Epidermal melanocyte (primary cell): ENCODE data around the gene JARID2.

Experiments used
- DNase-seq: peaks from one replicate; pipeline ENCODE4 v3.0.0; 2011; ENCODE audit warnings: low spot score; ENCODE audit not compliant: insufficient read length

The JARID2 gene

GRCh38 chr6:15561447-15562199, 315.8 kb downstream of the JARID2 start:
- no peak for DNase-seq

GRCh38 chr6:15562977-15563376, 317.1 kb downstream of the JARID2 start:
- DNase-seq: no peak

- DNase-seq: no peak
Measured at GRCh38 chr6:15569035-15569995, 323.4 kb downstream of the JARID2 start.

- no peak for DNase-seq
Measured at GRCh38 chr6:15570171-15570570, 324.3 kb downstream of the JARID2 start.
